Retina (tissue), 1 donor: ENCODE measurements around the gene UBE3D.
"Not testable (repeated sequence)": the region's sequence is repeated elsewhere in the genome, so short reads cannot be mapped to it uniquely, and the experiment has no call there.

Experiments used
- DNase-seq: peaks from one replicate; pipeline ENCODE4 v3.0.0-alpha.2; 2016

UBE3D gene

DNA sequence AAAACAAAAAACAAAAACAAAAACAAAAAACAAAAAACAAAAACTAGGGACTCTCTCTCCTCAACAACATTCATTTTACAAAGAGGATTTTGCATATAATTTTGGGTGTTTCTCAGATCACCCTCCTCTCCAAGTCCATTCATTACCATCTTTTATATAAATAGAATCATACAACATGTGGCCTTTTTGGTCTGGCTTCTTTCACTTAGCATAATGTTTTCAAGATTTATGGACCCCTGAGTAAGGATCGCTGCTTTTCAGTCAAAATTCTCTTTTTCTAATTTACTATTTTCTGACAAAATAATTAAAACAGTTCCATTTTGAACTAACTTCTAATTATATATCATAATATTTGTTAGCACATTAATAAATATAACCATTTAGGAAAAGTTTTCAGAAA, 94.8 kb downstream of the UBE3D start:
- DNase-seq: no peak

GRCh38 chr6:82968708-82969107, 96.9 kb downstream of the UBE3D start:
- DNase-seq: no peak

DNA sequence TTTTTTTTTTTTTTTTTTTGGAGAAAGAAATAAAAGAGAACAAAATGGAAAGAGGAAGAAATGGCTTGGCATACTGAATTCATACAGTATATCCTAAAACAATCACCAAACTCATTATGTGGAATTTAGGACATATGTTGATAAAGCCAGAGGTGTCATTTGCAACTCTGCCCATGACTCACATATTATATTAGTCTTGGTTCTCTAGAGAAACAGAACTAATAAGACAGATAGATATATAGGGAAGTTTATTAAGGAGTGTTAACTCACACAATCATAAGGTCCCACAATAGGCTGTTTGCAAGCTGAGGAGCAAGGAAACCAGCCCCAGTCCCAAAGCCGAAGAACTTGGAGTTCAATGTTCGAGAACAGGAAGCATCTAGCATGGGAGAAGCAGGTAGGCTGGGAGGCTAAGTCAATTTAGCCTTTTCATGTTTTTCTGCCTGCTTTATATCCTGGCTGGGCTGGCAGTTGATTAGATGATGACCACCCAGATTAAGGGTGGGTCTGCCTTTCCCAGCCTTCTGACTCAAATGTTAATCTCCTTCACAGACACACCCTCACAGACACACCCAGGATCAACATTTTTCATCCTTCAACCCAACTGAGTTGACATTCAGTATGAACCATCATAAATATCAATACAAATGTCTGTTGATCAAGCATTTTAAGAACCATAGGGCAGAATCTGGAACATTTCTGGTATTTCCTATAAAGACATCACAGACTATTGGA, 102.3 kb downstream of the UBE3D start:
- no peak for DNase-seq

- DNase-seq: no peak
Observed at GRCh38 chr6:82959385-82959941, 106.2 kb downstream of the UBE3D start.

- DNase-seq: no peak
Observed at GRCh38 chr6:82958551-82958950, 107.1 kb downstream of the UBE3D start.

DNA sequence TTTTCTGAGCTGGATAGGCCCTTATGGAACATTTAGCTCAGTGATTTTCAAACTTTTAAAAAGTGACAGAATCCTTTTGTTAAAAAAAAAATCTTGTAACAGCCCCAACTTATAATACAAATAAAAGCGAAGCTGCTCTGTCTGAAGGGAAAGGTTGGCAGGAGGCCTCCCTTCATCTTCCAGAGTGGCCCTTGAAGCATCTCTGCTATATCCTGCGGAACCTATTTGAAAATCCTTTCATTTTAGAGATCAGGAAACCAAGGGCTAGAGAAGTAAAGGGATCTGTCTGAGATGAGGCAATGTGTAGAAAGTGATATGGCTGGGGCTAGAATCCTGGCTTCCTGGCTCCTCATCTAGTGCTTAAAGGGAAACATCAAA, 107.8 kb downstream of the UBE3D start:
- no peak for DNase-seq

DNA sequence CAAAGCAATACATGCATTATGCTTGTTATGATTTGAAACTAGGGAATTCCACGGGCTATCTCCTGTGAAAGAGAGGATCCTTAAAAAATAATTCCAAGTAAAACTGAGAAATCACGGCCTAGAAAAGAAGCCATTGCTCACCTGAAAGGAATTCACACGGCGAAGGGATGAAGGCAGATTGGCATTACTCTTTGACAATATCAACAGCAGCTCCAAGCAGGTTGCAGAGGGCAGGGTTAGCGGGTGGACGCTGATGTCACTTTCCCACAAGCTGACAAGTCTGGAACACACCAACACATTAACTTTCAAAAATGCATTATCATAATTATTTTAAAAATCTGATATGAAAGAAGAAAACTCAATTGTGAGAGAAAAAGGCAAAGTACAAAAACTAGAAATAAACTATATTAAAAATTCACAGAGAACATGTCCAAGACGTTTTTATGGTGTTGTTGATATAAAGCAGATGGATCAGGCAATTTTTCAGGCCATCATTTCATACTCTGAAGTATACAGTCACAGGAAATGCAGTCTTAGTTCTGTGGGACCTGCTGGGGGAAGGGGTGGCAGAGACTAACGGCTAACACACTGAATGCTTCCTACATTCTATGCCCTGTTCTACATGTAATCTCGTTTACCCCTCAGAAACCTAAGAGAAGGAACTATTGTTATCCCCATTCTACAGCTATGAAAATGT, 108.3 kb downstream of the UBE3D start:
- DNase-seq: no peak

GRCh38 chr6:82955841-82956240, 109.8 kb downstream of the UBE3D start:
- no peak for DNase-seq

GRCh38 chr6:82954937-82955577, 110.6 kb downstream of the UBE3D start:
- DNase-seq: no peak

DNA sequence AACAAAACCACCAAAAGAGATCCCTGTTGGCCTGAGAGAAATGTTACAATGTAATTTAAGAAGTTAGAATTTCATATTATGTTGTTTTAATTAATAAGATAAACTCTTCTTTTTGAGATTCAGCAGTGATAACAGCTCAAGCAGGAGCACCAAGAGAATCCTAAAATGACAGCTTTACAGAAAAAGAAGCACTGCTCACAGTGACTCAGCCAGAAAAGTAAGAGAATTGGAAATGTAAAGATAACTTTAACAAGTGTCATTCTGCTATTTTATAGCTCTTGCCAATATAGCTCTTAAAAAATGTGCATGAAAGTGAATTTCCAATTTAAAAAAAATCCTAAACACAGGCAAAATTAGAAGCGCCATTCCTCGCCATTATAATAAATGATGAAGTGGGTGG, 111.3 kb downstream of the UBE3D start:
- no peak for DNase-seq

GRCh38 chr6:82953871-82954270, 111.8 kb downstream of the UBE3D start:
- DNase-seq: no peak

GRCh38 chr6:82951935-82952334, 113.7 kb downstream of the UBE3D start:
- DNase-seq: no peak

DNA sequence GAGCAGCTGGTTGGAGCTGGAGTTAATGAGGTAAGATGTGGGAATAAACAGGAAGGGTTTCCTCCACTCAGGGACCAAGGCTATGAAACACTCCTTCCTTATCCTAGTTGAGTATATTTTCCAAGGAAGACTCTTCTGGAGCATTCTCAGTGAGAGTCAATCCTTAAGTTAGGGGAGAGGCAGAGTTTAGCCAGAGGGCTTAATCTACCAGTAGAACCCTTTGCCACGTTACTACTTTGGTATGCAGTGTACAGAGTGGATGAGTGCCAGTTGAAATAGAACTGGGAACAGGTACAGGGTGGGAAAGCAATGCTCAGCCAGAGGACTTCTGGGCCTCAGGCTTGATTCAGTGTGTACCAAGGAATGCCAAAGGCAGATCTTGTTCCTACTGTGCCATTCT, 114.3 kb downstream of the UBE3D start:
- DNase-seq: no peak

DNA sequence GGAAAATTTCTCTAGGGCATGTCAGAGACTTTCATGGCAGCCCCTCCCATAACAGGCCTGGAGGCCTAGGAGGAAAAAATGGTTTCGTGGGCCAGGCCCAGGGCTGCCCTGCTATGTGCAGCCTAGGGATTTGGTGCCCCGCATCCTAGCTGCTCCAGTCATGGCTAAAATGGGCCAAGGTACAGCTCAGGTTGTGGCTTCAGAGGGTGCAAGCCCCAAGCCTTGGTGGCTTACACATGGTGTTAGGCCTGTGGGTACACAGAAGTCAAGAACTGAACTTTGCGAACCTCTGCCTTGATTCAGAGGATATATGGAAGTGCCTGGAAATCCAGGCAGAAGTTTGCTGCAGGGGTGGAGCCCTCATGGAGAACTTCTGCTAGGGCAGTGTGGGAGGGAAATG, 134.7 kb downstream of the UBE3D start:
- DNase-seq: not testable (repeated sequence)

GRCh38 chr6:82924799-82925535, 140.7 kb downstream of the UBE3D start:
- DNase-seq: no peak

- DNase-seq: no peak
Observed at GRCh38 chr6:82921258-82921657, 144.4 kb downstream of the UBE3D start.

DNA sequence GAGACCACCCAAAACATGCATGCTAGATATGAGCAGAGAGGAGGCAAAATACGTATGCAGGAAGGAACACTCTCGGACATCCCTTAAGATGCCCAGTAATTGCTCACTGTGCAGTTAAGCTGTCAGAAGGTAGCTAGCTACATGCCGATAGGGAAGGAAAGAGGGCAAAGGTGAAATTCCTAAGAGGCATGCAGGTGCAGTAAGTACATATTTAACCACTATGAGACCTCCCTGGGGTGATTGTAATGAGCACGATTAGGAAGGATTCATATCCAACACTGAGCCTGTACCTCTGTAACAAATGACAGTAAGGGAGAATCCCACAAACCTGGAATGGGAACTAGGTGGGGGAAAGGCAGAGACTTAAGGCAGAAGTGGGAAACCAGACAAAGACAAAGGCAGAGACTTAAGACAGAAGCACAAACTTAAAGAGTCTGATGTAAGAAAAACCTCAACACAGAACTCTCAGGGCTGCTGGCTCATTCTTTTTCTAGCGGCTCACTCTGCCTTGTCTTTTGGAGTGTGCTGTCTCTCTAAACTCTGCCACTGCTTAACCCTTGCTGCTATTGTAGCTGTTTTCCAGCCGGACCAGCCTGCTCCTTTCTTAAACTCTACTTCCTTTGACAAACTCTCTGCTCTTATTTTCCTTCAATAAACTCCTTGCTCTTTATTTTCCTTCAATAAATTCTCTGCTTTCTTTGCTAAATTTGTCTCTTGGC, 148.1 kb downstream of the UBE3D start:
- DNase-seq: no peak

GRCh38 chr6:82915666-82916065, 150.0 kb downstream of the UBE3D start:
- DNase-seq: no peak

DNA sequence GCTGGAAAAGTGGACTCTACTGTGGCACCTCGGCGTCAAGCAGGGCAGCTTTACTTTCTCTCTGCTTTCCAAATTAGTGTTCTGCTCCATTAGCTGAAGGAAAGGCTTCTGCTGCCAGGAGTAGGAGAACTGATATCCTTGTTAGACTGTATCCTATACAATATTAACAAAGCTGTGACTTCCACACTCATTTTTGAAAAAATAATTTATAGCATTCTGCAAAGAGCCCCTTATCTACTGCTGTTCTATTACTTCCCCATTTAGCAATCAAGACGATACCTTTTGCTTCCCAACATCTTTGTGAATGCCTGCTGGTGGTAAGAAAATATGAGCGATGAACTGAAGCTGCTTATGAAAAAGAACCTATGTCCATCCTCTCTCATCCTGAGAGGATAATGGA, 151.1 kb downstream of the UBE3D start:
- DNase-seq: no peak

GRCh38 chr6:82910820-82911219, 154.8 kb downstream of the UBE3D start:
- no peak for DNase-seq

DNA sequence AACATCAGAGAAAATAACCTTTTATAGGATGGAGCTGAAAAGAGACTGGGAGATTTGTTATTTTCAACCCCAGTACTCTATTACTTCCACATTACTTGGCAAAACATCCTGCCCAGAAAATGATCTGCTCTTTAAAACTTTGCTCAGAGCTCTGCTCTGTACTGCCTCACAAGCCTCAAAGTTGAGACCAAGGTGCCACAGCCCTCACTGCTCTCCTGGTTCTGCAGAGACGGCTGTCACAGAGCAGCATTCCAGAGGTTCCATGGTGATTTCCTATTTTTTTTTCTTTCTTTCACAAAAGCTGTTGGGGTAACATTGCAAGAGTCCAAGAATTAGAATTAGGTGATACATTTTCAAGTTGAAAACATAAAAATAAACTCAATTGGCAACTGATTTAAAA, 155.2 kb downstream of the UBE3D start:
- no peak for DNase-seq

- no peak for DNase-seq
Observed at GRCh38 chr6:82909551-82909950, 156.1 kb downstream of the UBE3D start.

- no peak for DNase-seq
Observed at GRCh38 chr6:82908661-82909060, 157.0 kb downstream of the UBE3D start.
